Measurements from ENCODE around the gene TDRD10. TPM values are rescaled to one million over a fixed set of nuclear protein-coding genes. Genes with fewer than 3 reads are reported as not detected.

TDRD10 gene
- total RNA-seq, 2 experiments from 2014 or later = not detected

DNA sequence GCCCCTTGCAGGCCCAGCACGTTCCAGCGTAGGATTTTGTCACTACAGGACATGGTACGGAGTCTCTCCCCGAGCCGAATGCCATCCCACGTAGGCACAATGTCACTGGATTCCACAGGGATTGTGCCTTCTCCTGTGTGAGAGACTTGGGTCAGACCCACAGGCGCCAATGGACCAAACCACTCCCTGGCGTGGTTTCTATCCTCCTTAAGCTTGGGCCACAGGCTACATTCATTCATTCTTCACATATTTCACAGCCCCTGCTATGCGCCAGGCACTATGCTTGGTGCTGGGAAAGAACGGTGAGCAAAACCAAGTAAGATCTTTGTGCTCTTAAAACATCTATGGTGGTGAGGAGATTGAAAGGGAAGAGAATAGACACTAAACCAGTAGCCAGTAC, 84.2 kb downstream of the TDRD10 start:
- H3K27ac Mint-ChIP-seq = no peak overlapping the region
- H3K9me3 Mint-ChIP-seq = no peaks in the 10 kb centered on the region
- H3K27me3 Mint-ChIP-seq = no peaks in the 10 kb centered on the region
- no peak overlapping the region for H3K4me3 Mint-ChIP-seq
- peaks cover 44% of the 10 kb centered on the region for H3K36me3 Mint-ChIP-seq
- H3K4me1 Mint-ChIP-seq = peaks cover 9% of the 10 kb centered on the region
- no peak for DNase-seq

DNA sequence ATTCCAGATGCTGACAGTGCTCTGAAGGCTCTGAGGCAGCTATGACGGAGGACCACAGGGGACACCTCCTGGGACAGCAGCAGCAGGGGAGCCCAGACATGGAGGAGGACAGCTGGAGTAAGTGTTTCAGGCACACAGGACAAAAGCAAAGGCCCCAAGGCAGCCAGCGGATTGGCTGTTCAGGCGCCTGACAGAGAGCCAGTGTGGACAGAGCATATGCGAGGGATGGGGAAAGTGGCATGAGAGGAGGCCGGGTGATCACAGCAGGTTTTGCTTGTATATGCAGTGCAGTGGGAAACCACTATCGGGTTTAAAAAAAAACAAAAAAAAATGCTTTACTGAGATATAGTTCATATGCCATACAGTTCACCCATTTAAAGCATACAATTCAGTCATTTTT, 84.6 kb downstream of the TDRD10 start:
- H3K27me3 Mint-ChIP-seq = no peaks in the 10 kb centered on the region
- DNase-seq = no peak
- peaks cover 9% of the 10 kb centered on the region for H3K4me1 Mint-ChIP-seq
- H3K36me3 Mint-ChIP-seq = peaks cover 44% of the 10 kb centered on the region
- H3K27ac Mint-ChIP-seq = no peak overlapping the region
- H3K9me3 Mint-ChIP-seq = no peaks in the 10 kb centered on the region
- no peak overlapping the region for H3K4me3 Mint-ChIP-seq

DNA sequence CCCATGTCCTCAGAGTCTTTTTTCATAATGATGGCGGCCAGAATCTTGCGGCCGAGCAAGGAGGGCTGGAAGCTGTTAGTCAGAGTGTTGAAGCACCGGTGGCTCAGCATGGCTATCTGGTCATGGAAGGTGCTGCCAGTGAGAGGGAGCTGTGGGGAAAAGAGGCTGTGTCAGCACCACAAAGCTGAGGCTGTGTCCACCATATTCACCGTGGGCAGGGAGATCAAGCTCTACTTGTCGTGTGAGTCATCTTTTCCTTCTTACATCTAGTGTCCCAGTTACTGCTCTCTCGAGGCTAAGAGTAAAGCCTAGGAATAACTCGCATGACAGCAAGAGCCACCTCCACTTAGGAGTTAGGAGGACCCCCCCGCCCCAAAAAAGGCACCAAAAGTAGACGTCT, 87.8 kb downstream of the TDRD10 start:
- no peak for DNase-seq
- H3K9me3 Mint-ChIP-seq = no peaks in the 10 kb centered on the region
- no peak overlapping the region for H3K4me3 Mint-ChIP-seq
- H3K27me3 Mint-ChIP-seq = no peaks in the 10 kb centered on the region
- H3K4me1 Mint-ChIP-seq = peaks cover 9% of the 10 kb centered on the region
- peak overlapping the region; percentile 7 for H3K27ac Mint-ChIP-seq
- peaks cover 40% of the 10 kb centered on the region for H3K36me3 Mint-ChIP-seq

DNA sequence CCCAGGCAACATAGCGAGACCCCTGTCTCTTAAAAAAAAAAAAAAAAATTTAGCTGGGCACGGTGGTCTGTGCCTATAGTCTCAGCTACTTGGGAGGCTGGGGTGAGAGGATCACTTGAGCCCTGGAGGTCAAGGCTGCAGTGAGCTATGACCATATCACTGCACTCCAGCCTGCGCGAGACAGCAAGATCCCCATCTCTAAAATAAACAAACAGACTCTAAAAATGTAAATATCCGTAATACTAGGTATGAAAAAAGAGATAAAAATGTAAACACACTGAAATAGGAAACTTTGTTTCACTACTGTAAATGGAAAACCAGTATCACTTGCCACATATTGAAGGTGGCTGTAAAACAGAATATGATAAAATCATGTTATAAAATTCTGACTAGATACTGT, 88.7 kb downstream of the TDRD10 start:
- Mint-ChIP-seq H3K4me1 (peaks cover 3% of the 10 kb centered on the region), H3K27ac (no peak overlapping the region), H3K36me3 (peaks cover 36% of the 10 kb centered on the region), H3K9me3 (no peaks in the 10 kb centered on the region), H3K27me3 (no peaks in the 10 kb centered on the region), H3K4me3 (no peak overlapping the region)
- no peak for DNase-seq

DNA sequence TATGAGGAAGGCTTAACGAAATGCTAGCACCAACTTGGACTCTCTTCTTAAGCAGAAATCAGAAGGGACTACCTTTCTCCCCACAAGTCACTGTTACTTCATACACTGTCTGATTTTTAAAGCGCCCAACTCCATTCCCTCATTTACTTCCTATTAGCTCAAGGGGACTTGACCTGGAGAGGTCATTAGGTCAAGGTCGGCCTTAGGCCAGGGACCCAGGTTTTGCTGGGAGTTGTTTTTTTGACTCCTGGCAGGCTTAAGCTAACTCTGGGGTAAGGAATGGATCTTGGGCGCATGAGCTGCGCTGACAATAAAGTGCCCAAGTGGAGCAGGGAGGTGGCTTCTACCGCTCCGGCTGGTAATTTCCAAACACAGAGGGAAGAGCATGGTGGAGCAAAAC, 89.2 kb downstream of the TDRD10 start:
- no peak overlapping the region for H3K4me3 Mint-ChIP-seq
- H3K4me1 Mint-ChIP-seq = peaks cover 3% of the 10 kb centered on the region
- peaks cover 35% of the 10 kb centered on the region for H3K36me3 Mint-ChIP-seq
- H3K9me3 Mint-ChIP-seq = no peaks in the 10 kb centered on the region
- no peak overlapping the region for H3K27ac Mint-ChIP-seq
- DNase-seq = no peak
- no peaks in the 10 kb centered on the region for H3K27me3 Mint-ChIP-seq

DNA sequence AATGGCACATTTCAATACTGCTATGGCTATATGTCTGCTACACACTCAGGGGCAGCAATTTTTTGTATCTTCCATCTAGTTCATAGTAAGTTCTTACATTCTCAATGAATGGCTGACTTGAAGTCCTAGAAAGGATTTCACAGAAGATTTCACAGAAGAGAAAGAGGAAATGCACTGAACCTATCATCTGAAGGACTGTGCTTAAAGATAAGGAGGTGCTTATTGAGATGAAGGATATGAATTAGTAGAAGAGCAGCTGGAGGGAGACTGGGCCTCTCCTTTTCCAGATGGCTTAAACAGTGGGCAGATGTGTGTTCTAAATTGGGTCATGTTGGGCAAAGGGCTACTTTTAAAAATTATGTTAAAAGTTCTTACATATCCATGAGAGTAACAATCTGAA, 91.4 kb downstream of the TDRD10 start:
- peaks cover 4% of the 10 kb centered on the region for H3K4me1 Mint-ChIP-seq
- H3K27ac Mint-ChIP-seq = peak overlapping the region; percentile 3
- H3K4me3 Mint-ChIP-seq = no peak overlapping the region
- DNase-seq = no peak
- H3K27me3 Mint-ChIP-seq = no peaks in the 10 kb centered on the region
- H3K36me3 Mint-ChIP-seq = peaks cover 33% of the 10 kb centered on the region
- H3K9me3 Mint-ChIP-seq = no peaks in the 10 kb centered on the region

DNA sequence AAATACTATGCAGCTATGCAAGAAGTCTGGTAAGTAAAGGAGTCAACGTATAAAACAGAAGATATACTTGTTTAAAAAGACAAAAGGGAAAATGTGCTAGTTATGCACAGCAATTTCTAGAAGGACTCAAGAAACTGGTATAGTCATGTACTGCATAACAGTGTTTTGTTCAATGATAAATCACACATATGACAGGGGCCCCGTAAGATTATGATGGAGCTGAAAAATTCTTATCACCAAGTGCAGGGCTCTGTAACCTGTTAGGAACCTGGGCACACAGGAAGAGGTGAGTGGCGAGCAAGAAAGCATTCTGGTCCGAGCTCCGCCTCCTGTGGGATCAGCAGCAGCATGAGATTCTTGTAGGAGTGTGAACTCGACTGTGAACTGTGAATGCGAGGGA, 92.8 kb downstream of the TDRD10 start:
- Mint-ChIP-seq H3K27me3 (no peaks in the 10 kb centered on the region), H3K4me3 (no peak overlapping the region), H3K36me3 (peaks cover 24% of the 10 kb centered on the region), H3K27ac (no peak overlapping the region), H3K4me1 (peaks cover 14% of the 10 kb centered on the region), H3K9me3 (no peaks in the 10 kb centered on the region)
- no peak for DNase-seq

DNA sequence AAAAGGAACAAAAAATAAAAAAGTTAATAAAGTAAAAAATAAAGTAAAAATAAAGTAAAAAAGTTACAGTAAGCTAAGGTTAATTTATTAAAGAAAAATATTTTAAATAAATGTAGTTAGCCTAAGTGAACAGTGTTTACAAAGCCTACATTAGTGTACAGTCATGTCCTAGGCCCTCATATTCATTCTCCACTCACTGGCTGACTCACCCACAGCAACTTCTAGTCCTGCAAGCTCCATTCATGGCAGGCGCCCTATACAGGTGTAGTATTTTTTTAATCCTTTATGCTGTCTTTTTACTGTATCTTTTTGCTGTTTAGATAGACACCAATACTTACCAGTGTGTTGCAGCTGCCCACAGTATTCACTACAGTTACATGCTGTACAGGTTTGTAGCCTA, 93.6 kb downstream of the TDRD10 start:
- Mint-ChIP-seq H3K27me3 (no peaks in the 10 kb centered on the region), H3K9me3 (no peaks in the 10 kb centered on the region), H3K4me1 (peaks cover 18% of the 10 kb centered on the region), H3K4me3 (no peak overlapping the region), H3K27ac (no peak overlapping the region), H3K36me3 (peaks cover 31% of the 10 kb centered on the region)
- DNase-seq = no peak

Other genes starting within 250 kb of the TDRD10 start
- 100 to 1,000 TPM; 167 to 181 TPM for gene HAX1, start 229.6 kb upstream of the TDRD10 start, total RNA-seq
- gene AQP10, start 181.1 kb upstream of the TDRD10 start, total RNA-seq = not detected
- 10 to 100 TPM; 64.9 to 66.4 TPM for gene ATP8B2, start 176.7 kb upstream of the TDRD10 start, total RNA-seq
- gene IL6R, start 96.9 kb upstream of the TDRD10 start, total RNA-seq = 1 to 10 TPM; 2.3 to 2.4 TPM
- not detected for gene SHE, start 193 bp downstream of the TDRD10 start, total RNA-seq
- 10 to 100 TPM; 84.4 to 87.4 TPM for gene UBE2Q1, start 56.4 kb downstream of the TDRD10 start, total RNA-seq
- gene CHRNB2, start 65.6 kb downstream of the TDRD10 start, total RNA-seq = not detected
- 100 to 1,000 TPM; 256 TPM for gene ADAR, start 106.0 kb downstream of the TDRD10 start, total RNA-seq

All from activated naive CD8-positive, alpha-beta T cell treated with anti-CD3 and anti-CD28 coated beads for 36 hours (primary cell).